GM23338 (cell line): ENCODE data around the gene TNS3.

ENCODE experiments used
- EZH2phosphoT487 ChIP-seq: fragments of 200-600 bp; sonication (generic); IDR thresholded peaks from one replicate; pipeline ENCODE4 v1.8.1; 2018; ENCODE audit warnings: antibody characterized with exemption; ENCODE audit not compliant: unreplicated experiment
- REST ChIP-seq: IDR thresholded peaks from one replicate; pipeline ENCODE4 v1.6.1; 2018; ENCODE audit warnings: antibody characterized with exemption; ENCODE audit not compliant: unreplicated experiment
- TF ChIP-seq, protein P1 (sequence below), 2 experiments: fragments of 200-600 bp in 1 of 2; sonication (generic) in 1 of 2; conservative IDR thresholded peaks; 2 replicates each; pipeline versions ENCODE4 v1.5.1 to v1.6.1; 2016 to 2017; ENCODE audit warnings: antibody characterized with exemption in 2 of 2, low read depth in 2 of 2, mild to moderate bottlenecking in 2 of 2, moderate library complexity in 1 of 2

- no peak for TF ChIP-seq EZH2phosphoT487
- TF ChIP-seq, protein P1, sequence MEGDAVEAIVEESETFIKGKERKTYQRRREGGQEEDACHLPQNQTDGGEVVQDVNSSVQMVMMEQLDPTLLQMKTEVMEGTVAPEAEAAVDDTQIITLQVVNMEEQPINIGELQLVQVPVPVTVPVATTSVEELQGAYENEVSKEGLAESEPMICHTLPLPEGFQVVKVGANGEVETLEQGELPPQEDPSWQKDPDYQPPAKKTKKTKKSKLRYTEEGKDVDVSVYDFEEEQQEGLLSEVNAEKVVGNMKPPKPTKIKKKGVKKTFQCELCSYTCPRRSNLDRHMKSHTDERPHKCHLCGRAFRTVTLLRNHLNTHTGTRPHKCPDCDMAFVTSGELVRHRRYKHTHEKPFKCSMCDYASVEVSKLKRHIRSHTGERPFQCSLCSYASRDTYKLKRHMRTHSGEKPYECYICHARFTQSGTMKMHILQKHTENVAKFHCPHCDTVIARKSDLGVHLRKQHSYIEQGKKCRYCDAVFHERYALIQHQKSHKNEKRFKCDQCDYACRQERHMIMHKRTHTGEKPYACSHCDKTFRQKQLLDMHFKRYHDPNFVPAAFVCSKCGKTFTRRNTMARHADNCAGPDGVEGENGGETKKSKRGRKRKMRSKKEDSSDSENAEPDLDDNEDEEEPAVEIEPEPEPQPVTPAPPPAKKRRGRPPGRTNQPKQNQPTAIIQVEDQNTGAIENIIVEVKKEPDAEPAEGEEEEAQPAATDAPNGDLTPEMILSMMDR (conservative IDR thresholded peaks at IDR 0.05; ENCODE audit: low read depth in 2 of 2) = no peak
- TF ChIP-seq REST = no peak
Measured at GRCh38 chr7:47594406-47594805, 12.5 kb upstream of the TNS3 start.
